Fibroblast of the aortic adventitia (primary cell): ENCODE results near the gene FAM151A. TPM values are rescaled to one million over a fixed set of nuclear protein-coding genes. Genes with fewer than 3 reads are reported as not detected.

ENCODE experiments used
- DNase-seq: peaks from one replicate; pipeline ENCODE4 v3.0.0-alpha.2; 2010; ENCODE audit warnings: low read depth
- H3K4me3 ChIP-seq: 2 replicates; pipeline ENCODE4 v1.5.1; 2011; ENCODE audit warnings: low read depth, mild to moderate bottlenecking, control low read depth, low read length, moderate library complexity
- CTCF ChIP-seq: IDR thresholded peaks from 2 replicates; pipeline ENCODE4 v1.5.1; 2011; ENCODE audit warnings: mild to moderate bottlenecking, low read length, control low read depth, inconsistent platforms; ENCODE audit not compliant: insufficient read depth
- total RNA-seq: library from RNA; depleted of rRNA; stranded (reverse); fragments of >200 nt; gene quantifications from 2 replicates; pipeline ENCODE4 v1.2.3, GENCODE V29; 2012; ENCODE audit warnings: low replicate concordance

Gene FAM151A
- total RNA-seq, 1 donor: not detected

- no peak for DNase-seq
- TF ChIP-seq CTCF: no peak
- no peak overlapping the region for H3K4me3 ChIP-seq
Observed at GRCh38 chr1:54627196-54627595, 3.9 kb upstream of the FAM151A start.

- no peak overlapping the region for H3K4me3 ChIP-seq
- DNase-seq: no peak
- TF ChIP-seq CTCF: no peak
Observed at GRCh38 chr1:54624466-54625464, 1.4 kb upstream of the FAM151A start.

GRCh38 chr1:54619749-54620148 is 3.6 kb downstream of the FAM151A start:
- no peak overlapping the region for H3K4me3 ChIP-seq
- DNase-seq: no peak
- TF ChIP-seq CTCF: no peak

GRCh38 chr1:54615531-54616279 is 7.6 kb downstream of the FAM151A start:
- H3K4me3 ChIP-seq: no peak overlapping the region
- no peak for DNase-seq
- TF ChIP-seq CTCF: no peak

- DNase-seq: no peak
- H3K4me3 ChIP-seq: no peak overlapping the region
- no peak for TF ChIP-seq CTCF
Observed at GRCh38 chr1:54614563-54614962, 8.8 kb downstream of the FAM151A start.

GRCh38 chr1:54614024-54614423 is 9.3 kb downstream of the FAM151A start:
- DNase-seq: no peak
- no peak for TF ChIP-seq CTCF
- no peak overlapping the region for H3K4me3 ChIP-seq
